Measurements from ENCODE around the gene DNAAF5.

GRCh38 chr7:747186-747585, 20.7 kb downstream of the DNAAF5 start:
- TF ChIP-seq CTCF (IDR thresholded peaks at IDR 0.05) (no peak), POLR2A (IDR thresholded peaks at IDR 0.05) (no peak), POLR2AphosphoS5 (IDR thresholded peaks at IDR 0.05) (no peak)
